ENCODE measurements around the gene FRY. TPM values are rescaled to one million over a fixed set of nuclear protein-coding genes. Genes with fewer than 3 reads are reported as not detected.

The FRY gene
- total and polyA plus RNA-seq, 2 of the 13 experiments (the other 11 are each of a cell fraction or from before 2014, with no cell fraction given) = 8.2 to 13.1 TPM

DNA sequence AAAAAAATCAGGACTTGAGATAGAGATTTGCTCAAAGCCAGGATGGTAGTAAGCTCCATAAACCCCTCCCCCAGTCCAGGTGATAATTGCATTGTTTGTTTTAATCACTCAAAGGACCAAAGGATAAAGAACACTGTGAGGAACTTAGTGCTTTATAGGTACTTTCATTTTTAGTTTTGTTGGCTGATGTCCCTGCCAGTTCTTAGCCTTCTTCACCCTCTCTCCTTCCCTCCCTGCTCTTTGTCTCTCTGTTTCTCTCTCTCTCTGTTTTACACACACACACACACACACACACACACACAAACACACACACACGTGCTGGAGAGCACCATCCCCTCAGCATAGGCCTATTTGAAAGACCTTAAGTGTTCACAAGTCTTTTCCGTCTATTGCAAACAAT is 5.2 kb downstream of the FRY start:
- Histone ChIP-seq H3K36me3 (replicated peaks in 1 of 2; ENCODE audit: control insufficient read depth in 1 of 2, insufficient read depth in 2 of 2, low read length in 2 of 2) (peaks cover 4 to 5% of the 10 kb centered on the region in 2 experiments; a peak in 4 of 5 replicates), H3K9ac (ENCODE audit: insufficient read depth, low read depth, low read length) (peak overlapping the region; percentile 11), H3K27me3 (ENCODE audit: control insufficient read depth in 1 of 2, insufficient read depth in 2 of 2, low read length in 2 of 2) (no peaks in the 10 kb centered on the region), H2AFZ (ENCODE audit: low read length) (no peak overlapping the region), H3K4me3 (replicated peaks in 1 of 3; ENCODE audit: insufficient read depth in 1 of 3, low read depth in 2 of 3, low read length in 3 of 3) (peak overlapping the region in 1 of 3 experiments; percentile 4; a peak in 3 of 6 replicates), H3K79me2 (ENCODE audit: insufficient read depth, low read length) (peaks cover 42% of the 10 kb centered on the region), H3K4me1 (ENCODE audit: insufficient read depth, low read length) (peaks cover 97% of the 10 kb centered on the region), H3K4me2 (ENCODE audit: low read depth, low read length) (peak overlapping the region; percentile 64), H4K20me1 (ENCODE audit: insufficient read depth, low read length) (no peaks in the 10 kb centered on the region), H3K27ac (ENCODE audit: extremely low read length, insufficient read depth, low read length) (peak overlapping the region; percentile 28), H3K9me3 (ENCODE audit: low read length) (no peaks in the 10 kb centered on the region)
- ATAC-seq = no peak
- FAIRE-seq = no peak
- POLR2A ChIA-PET = interaction anchor here (1.2 kb wide), 1 partner anchor 11 kb away, joined by 3 read pairs; no protein-coding TSS in a partner anchor
- CTCF ChIA-PET (ENCODE audit: low intra/inter-chr PET ratio, low total read pairs) = no interaction called here
- in situ Hi-C loops (cut with HindIII; ENCODE audit: extremely low pct_ligation_motif_present, low pct_unique_long_range_greater_than_20kb) (loop anchor here (25.0 kb wide), 2 partner anchors 101 to 401 kb away; partner anchors contain the start of gene N4BP2L1), intact Hi-C loops (cut with micrococcal nuclease; ENCODE audit: unreplicated experiment) (no loop called here)
- 20% methylated on average over 2 of the region's 2 CpGs for WGBS (ENCODE audit: low lambda C conversion rate)
- DNase-seq (ENCODE audit: low spot score) = no peak
- BruUV-seq (replicated peaks) = no TSS peak
- no peak for TF ChIP-seq JARID2 (CRISPR knock-in tag; IDR thresholded peaks at IDR 0.05; ENCODE audit: insufficient replicate concordance)
- no peak for TF ChIP-seq NCOR1 (IDR thresholded peaks at IDR 0.05; ENCODE audit: borderline replicate concordance, low read length)
- no peak for TF ChIP-seq GATA4 (IDR thresholded peaks at IDR 0.05; ENCODE audit: borderline replicate concordance, low read depth)
- no peak for TF ChIP-seq FOXP1 (IDR thresholded peaks at IDR 0.05)
- TF ChIP-seq FOXP1 (CRISPR knock-in tag; IDR thresholded peaks at IDR 0.05) = no peak
- TF ChIP-seq ZGPAT (CRISPR knock-in tag; IDR thresholded peaks at IDR 0.05) = no peak
- no peak for TF ChIP-seq ZNF792 (CRISPR knock-in tag; IDR thresholded peaks at IDR 0.05)
- TF ChIP-seq PAX8 (CRISPR knock-in tag; IDR thresholded peaks at IDR 0.05; ENCODE audit: borderline replicate concordance) = no peak
- TF ChIP-seq BHLHE40 (IDR thresholded peaks at IDR 0.05; ENCODE audit: low read length) = peak; percentile 53; the same call in 1 of the 2 replicates
- no peak for TF ChIP-seq MED1 (CRISPR knock-in tag; IDR thresholded peaks at IDR 0.05)
- TF ChIP-seq ZFP62 (CRISPR knock-in tag; IDR thresholded peaks at IDR 0.05) = no peak
- TF ChIP-seq NRL (CRISPR knock-in tag; IDR thresholded peaks at IDR 0.05; ENCODE audit: borderline replicate concordance) = no peak
- TF ChIP-seq FOXA1 (IDR thresholded peaks at IDR 0.05) = 0 out of 2 replicates have a peak, but pooled peaks have one; percentile 2
- TF ChIP-seq FOXA1 (CRISPR knock-in tag; IDR thresholded peaks at IDR 0.05) = no peak
- TF ChIP-seq KDM2A (CRISPR knock-in tag; IDR thresholded peaks at IDR 0.05; ENCODE audit: borderline replicate concordance, low read depth) = no peak
- no peak for TF ChIP-seq ZNF878 (CRISPR knock-in tag; IDR thresholded peaks at IDR 0.05)
- TF ChIP-seq SOX6 (IDR thresholded peaks at IDR 0.05) = no peak
- TF ChIP-seq SOX6 (CRISPR knock-in tag; IDR thresholded peaks at IDR 0.05) = peak; percentile 49
- TF ChIP-seq HDAC1 (CRISPR knock-in tag; IDR thresholded peaks at IDR 0.05) = peak; percentile 25; the same call in 1 of the 2 replicates
- TF ChIP-seq, protein P1, sequence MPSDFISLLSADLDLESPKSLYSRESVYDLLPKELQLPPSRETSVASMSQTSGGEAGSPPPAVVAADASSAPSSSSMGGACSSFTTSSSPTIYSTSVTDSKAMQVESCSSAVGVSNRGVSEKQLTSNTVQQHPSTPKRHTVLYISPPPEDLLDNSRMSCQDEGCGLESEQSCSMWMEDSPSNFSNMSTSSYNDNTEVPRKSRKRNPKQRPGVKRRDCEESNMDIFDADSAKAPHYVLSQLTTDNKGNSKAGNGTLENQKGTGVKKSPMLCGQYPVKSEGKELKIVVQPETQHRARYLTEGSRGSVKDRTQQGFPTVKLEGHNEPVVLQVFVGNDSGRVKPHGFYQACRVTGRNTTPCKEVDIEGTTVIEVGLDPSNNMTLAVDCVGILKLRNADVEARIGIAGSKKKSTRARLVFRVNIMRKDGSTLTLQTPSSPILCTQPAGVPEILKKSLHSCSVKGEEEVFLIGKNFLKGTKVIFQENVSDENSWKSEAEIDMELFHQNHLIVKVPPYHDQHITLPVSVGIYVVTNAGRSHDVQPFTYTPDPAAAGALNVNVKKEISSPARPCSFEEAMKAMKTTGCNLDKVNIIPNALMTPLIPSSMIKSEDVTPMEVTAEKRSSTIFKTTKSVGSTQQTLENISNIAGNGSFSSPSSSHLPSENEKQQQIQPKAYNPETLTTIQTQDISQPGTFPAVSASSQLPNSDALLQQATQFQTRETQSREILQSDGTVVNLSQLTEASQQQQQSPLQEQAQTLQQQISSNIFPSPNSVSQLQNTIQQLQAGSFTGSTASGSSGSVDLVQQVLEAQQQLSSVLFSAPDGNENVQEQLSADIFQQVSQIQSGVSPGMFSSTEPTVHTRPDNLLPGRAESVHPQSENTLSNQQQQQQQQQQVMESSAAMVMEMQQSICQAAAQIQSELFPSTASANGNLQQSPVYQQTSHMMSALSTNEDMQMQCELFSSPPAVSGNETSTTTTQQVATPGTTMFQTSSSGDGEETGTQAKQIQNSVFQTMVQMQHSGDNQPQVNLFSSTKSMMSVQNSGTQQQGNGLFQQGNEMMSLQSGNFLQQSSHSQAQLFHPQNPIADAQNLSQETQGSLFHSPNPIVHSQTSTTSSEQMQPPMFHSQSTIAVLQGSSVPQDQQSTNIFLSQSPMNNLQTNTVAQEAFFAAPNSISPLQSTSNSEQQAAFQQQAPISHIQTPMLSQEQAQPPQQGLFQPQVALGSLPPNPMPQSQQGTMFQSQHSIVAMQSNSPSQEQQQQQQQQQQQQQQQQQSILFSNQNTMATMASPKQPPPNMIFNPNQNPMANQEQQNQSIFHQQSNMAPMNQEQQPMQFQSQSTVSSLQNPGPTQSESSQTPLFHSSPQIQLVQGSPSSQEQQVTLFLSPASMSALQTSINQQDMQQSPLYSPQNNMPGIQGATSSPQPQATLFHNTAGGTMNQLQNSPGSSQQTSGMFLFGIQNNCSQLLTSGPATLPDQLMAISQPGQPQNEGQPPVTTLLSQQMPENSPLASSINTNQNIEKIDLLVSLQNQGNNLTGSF (CRISPR knock-in tag; IDR thresholded peaks at IDR 0.05) = no peak
- no peak for TF ChIP-seq RORA (CRISPR knock-in tag; IDR thresholded peaks at IDR 0.05)
- TF ChIP-seq, protein P2, sequence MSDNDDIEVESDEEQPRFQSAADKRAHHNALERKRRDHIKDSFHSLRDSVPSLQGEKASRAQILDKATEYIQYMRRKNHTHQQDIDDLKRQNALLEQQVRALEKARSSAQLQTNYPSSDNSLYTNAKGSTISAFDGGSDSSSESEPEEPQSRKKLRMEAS (IDR thresholded peaks at IDR 0.05) = 0 out of 2 replicates have a peak, but pooled peaks have one; percentile 27
- TF ChIP-seq NCOA1 (CRISPR knock-in tag; IDR thresholded peaks at IDR 0.05) = 0 out of 2 replicates have a peak, but pooled peaks have one; percentile 33

Measured in HepG2 (cell line).